H1 (cell line): ENCODE measurements around the gene KATNAL1. TPM values are rescaled to one million over a fixed set of nuclear protein-coding genes. Genes with fewer than 3 reads are reported as not detected.

Experiments
- CTCF ChIA-PET: fragments of 300-600 bp; sonication (Branson Sonifier 250); formaldehyde crosslinking; loops from one replicate; lab custom pipeline; 2021; ENCODE audit not compliant: partially characterized antibody; lab: Charles Lee
- POLR2A ChIA-PET: fragments of 300-600 bp; sonication (Branson Sonifier 250); formaldehyde crosslinking; loops from one replicate; lab custom pipeline; 2021; ENCODE audit warnings: inconsistent platforms; ENCODE audit not compliant: partially characterized antibody; lab: Charles Lee
- DNase-seq, 2 experiments: peaks; one replicate each; pipeline versions ENCODE4 v3.0.0 to v3.0.0-alpha.2; 2010 to 2022; ENCODE audit warnings: low spot score in 2 of 2, low read depth in 1 of 2, mixed read lengths in 1 of 2
- FAIRE-seq: peaks from 2 replicates; lab custom pipeline; 2011; peaks lifted over from hg19 to GRCh38; lab: Jason Lieb, UNC
- H2AFZ ChIP-seq: 2 replicates; pipeline ENCODE4 v1.8.1; 2012; ENCODE audit warnings: low read length, inconsistent platforms
- H2AK5ac ChIP-seq: 2 replicates; pipeline ENCODE4 v1.6.1; 2013; ENCODE audit warnings: low read depth, low read length
- H2BK120ac ChIP-seq: replicated peaks from 2 replicates; pipeline ENCODE3; 2013; ENCODE audit warnings: low read depth, low read length, inconsistent platforms
- H2BK12ac ChIP-seq: 2 replicates; pipeline ENCODE4 v1.6.1; 2013; ENCODE audit warnings: low read depth, low read length
- H2BK15ac ChIP-seq: 2 replicates; pipeline ENCODE4 v1.6.1; 2013; ENCODE audit warnings: low read length
- H2BK20ac ChIP-seq: 2 replicates; pipeline ENCODE4 v1.6.1; 2013; ENCODE audit warnings: low read length
- H2BK5ac ChIP-seq: 2 replicates; pipeline ENCODE4 v1.6.1; 2013; ENCODE audit warnings: low read depth, low read length
- H3K14ac ChIP-seq: 2 replicates; pipeline ENCODE4 v1.6.1; 2013; ENCODE audit warnings: inconsistent platforms; ENCODE audit not compliant: insufficient read length
- H3K18ac ChIP-seq: 2 replicates; pipeline ENCODE4 v1.6.1; 2013; ENCODE audit warnings: low read length; ENCODE audit errors: extremely low read depth
- H3K23ac ChIP-seq: 2 replicates; pipeline ENCODE4 v1.6.1; 2013; ENCODE audit warnings: inconsistent platforms; ENCODE audit not compliant: insufficient read length
- H3K23me2 ChIP-seq: 2 replicates; pipeline ENCODE4 v1.6.1; 2013; ENCODE audit warnings: low read depth, low read length
- H3K27ac ChIP-seq: 2 replicates; pipeline ENCODE4 v1.6.1; 2011; ENCODE audit warnings: low read depth, low read length, inconsistent platforms
- H3K27me3 ChIP-seq, 4 experiments: replicated peaks in 1 of 4; 1 replicate in 1 of 4; 2 replicates in 3 of 4; pipeline versions ENCODE4 v1.6.1 to v1.8.1; 2011 to 2013; ENCODE audit warnings: low read length in 3 of 4, mild to moderate bottlenecking in 3 of 4, inconsistent platforms in 2 of 4, mixed read lengths in 2 of 4, moderate library complexity in 1 of 4; ENCODE audit not compliant: control insufficient read depth in 3 of 4, insufficient read depth in 3 of 4; ENCODE audit errors: extremely low read depth in 1 of 4
- H3K36me3 ChIP-seq, 4 experiments: 2 replicates each; pipeline versions ENCODE4 v1.6.1 to v1.8.1; 2011 to 2013; ENCODE audit warnings: mild to moderate bottlenecking in 4 of 4, low read length in 3 of 4, moderate library complexity in 2 of 4, control low read depth in 1 of 4, inconsistent platforms in 1 of 4; ENCODE audit not compliant: insufficient read depth in 4 of 4, control insufficient read depth in 2 of 4
- H3K4ac ChIP-seq: replicated peaks from 2 replicates; pipeline ENCODE3; 2013; ENCODE audit warnings: low read length, low read depth, mixed read lengths, inconsistent platforms; ENCODE audit not compliant: insufficient read length
- H3K4me1 ChIP-seq, 4 experiments: replicated peaks in 1 of 4; 1 replicate in 1 of 4; 2 replicates in 3 of 4; pipeline versions ENCODE4 v1.6.1 to v1.8.1; 2011 to 2013; ENCODE audit warnings: low read length in 3 of 4, inconsistent platforms in 2 of 4, mixed read lengths in 1 of 4; ENCODE audit not compliant: insufficient read depth in 4 of 4, control insufficient read depth in 3 of 4
- H3K4me2 ChIP-seq, 2 experiments: 2 replicates each; pipeline versions ENCODE4 v1.6.1 to v1.8.1; 2011 to 2013; ENCODE audit warnings: low read depth in 2 of 2, low read length in 2 of 2, control low read depth in 1 of 2, inconsistent platforms in 1 of 2, mild to moderate bottlenecking in 1 of 2; ENCODE audit not compliant: insufficient read depth in 1 of 2
- H3K4me3 ChIP-seq, 4 experiments: fragments of 200-600, 300-600 bp in 1 of 4; sonication (generic), shearing (Covaris generic), sonication (Bioruptor Twin) in 1 of 4; 2 replicates each; pipeline versions ENCODE4 v1.5.1 to v1.8.1; 2011 to 2016; ENCODE audit warnings: low read length in 4 of 4, low read depth in 3 of 4, control low read depth in 2 of 4, inconsistent platforms in 2 of 4, mild to moderate bottlenecking in 2 of 4, mixed read lengths in 1 of 4, moderate library complexity in 1 of 4; ENCODE audit not compliant: insufficient read depth in 2 of 4; ENCODE audit errors: extremely low read depth in 1 of 4
- H3K56ac ChIP-seq: replicated peaks from 2 replicates; pipeline ENCODE3; 2013; ENCODE audit warnings: low read depth, mild to moderate bottlenecking, mixed read lengths, low read length, inconsistent platforms; ENCODE audit not compliant: insufficient read length
- H3K79me1 ChIP-seq: 2 replicates; pipeline ENCODE4 v1.6.1; 2013; ENCODE audit warnings: low read depth, low read length, control low read depth
- H3K79me2 ChIP-seq, 2 experiments: 2 replicates each; pipeline versions ENCODE4 v1.6.1 to v1.8.1; 2012 to 2013; ENCODE audit warnings: low read length in 2 of 2, mild to moderate bottlenecking in 2 of 2, inconsistent platforms in 1 of 2; ENCODE audit not compliant: insufficient read depth in 2 of 2, control insufficient read depth in 1 of 2
- H3K9ac ChIP-seq, 4 experiments: replicated peaks in 1 of 4; 1 replicate in 1 of 4; 2 replicates in 3 of 4; pipeline versions ENCODE4 v1.6.1 to v1.8.1; 2011 to 2013; ENCODE audit warnings: low read depth in 3 of 4, low read length in 3 of 4, control low read depth in 2 of 4, mild to moderate bottlenecking in 2 of 4, moderate library complexity in 2 of 4, inconsistent platforms in 1 of 4; ENCODE audit errors: extremely low read depth in 1 of 4
- H3K9me3 ChIP-seq, 2 experiments: 2 replicates each; pipeline versions ENCODE4 v1.6.1 to v1.8.1; 2012 to 2013; ENCODE audit warnings: mild to moderate bottlenecking in 2 of 2, moderate library complexity in 2 of 2, control low read depth in 1 of 2, inconsistent platforms in 1 of 2, low read depth in 1 of 2, low read length in 1 of 2, mixed read lengths in 1 of 2; ENCODE audit not compliant: insufficient read depth in 2 of 2
- H4K20me1 ChIP-seq, 2 experiments: replicated peaks in 1 of 2; 2 replicates each; pipeline versions ENCODE3 to v1.8.1; 2011 to 2013; ENCODE audit warnings: inconsistent platforms in 2 of 2, low read length in 2 of 2, mild to moderate bottlenecking in 1 of 2; ENCODE audit not compliant: insufficient read depth in 2 of 2, control insufficient read depth in 1 of 2
- H4K5ac ChIP-seq: 2 replicates; pipeline ENCODE4 v1.6.1; 2013; ENCODE audit warnings: low read length, low read depth, mixed read lengths, inconsistent platforms; ENCODE audit not compliant: insufficient read length
- H4K8ac ChIP-seq: 2 replicates; pipeline ENCODE4 v1.8.0; 2013; ENCODE audit warnings: mild to moderate bottlenecking, moderate library complexity, low read length, inconsistent platforms; ENCODE audit not compliant: insufficient read depth; ENCODE audit errors: extremely low read depth
- H4K91ac ChIP-seq: replicated peaks from 2 replicates; pipeline ENCODE3; 2013; ENCODE audit warnings: low read length, mixed read lengths, inconsistent platforms; ENCODE audit not compliant: insufficient read length
- E2F6 ChIP-seq: IDR thresholded peaks from 2 replicates; pipeline ENCODE4 v1.6.1; 2012; ENCODE audit warnings: inconsistent platforms
- EP300 ChIP-seq, 2 experiments: IDR thresholded peaks; 1 replicate in 1 of 2; 2 replicates in 1 of 2; pipeline ENCODE4 v1.6.1; 2011 to 2012; ENCODE audit warnings: low read depth in 2 of 2, low read length in 2 of 2, mild to moderate bottlenecking in 2 of 2, borderline replicate concordance in 1 of 2, inconsistent platforms in 1 of 2, moderate library complexity in 1 of 2
- JUND ChIP-seq: IDR thresholded peaks from 2 replicates; pipeline ENCODE4 v1.6.1; 2011; ENCODE audit warnings: mild to moderate bottlenecking, improper control_type of control experiment, low read length
- PHF8 ChIP-seq: fragments of 200-600 bp; sonication (generic); conservative IDR thresholded peaks from 2 replicates; pipeline ENCODE4 v1.7.1; 2012; ENCODE audit warnings: low read depth, mild to moderate bottlenecking, inconsistent platforms, low read length, moderate library complexity
- POU5F1 ChIP-seq: IDR thresholded peaks from 2 replicates; pipeline ENCODE4 v1.6.1; 2011; ENCODE audit warnings: low read depth, mild to moderate bottlenecking, low read length, moderate library complexity
- RFX5 ChIP-seq: IDR thresholded peaks from 2 replicates; pipeline ENCODE4 v1.6.1; 2011; ENCODE audit warnings: low read depth, low read length, improper control_type of control experiment, borderline replicate concordance
- SP2 ChIP-seq: IDR thresholded peaks from 2 replicates; pipeline ENCODE4 v1.6.1; 2012; ENCODE audit warnings: mild to moderate bottlenecking, low read length, inconsistent platforms
- WGBS, 2 experiments: shearing (Covaris generic) in 1 of 2; methylation state at CpG; one replicate each; pipeline versions ENCODE4 v1.1.6 to v1.1.7; 2013 to 2015; ENCODE audit warnings: low lambda C conversion rate in 2 of 2, mixed read lengths in 2 of 2, inconsistent platforms in 1 of 2, low coverage in 1 of 2, missing lambda C conversion rate in 1 of 2; ENCODE audit not compliant: insufficient replicate concordance in 2 of 2, insufficient coverage in 1 of 2, insufficient read length in 1 of 2; ENCODE audit errors: extremely low coverage in 1 of 2, missing lambda C conversion rate in 1 of 2; 5-methylcytosine and 5-hydroxymethylcytosine counted together
- polyA plus RNA-seq, 7 experiments: library from polyadenylated mRNA; depleted of rRNA in 3 of 7; stranded (reverse) in 5 of 7; unstranded in 2 of 7; fragments of >200 nt in 5 of 7; fragments of 200-250 nt in 2 of 7; gene quantifications; 1 replicate in 5 of 7; 2 replicates in 1 of 7; 4 replicates in 1 of 7; pipeline versions ENCODE4 v1.2.1 to v1.2.3, GENCODE V29; 2011 to 2013; ENCODE audit warnings: missing spikeins in 2 of 7, mixed read lengths in 2 of 7
- total RNA-seq: library from RNA; stranded (reverse); fragmentation: NEBNext Ultra II Directional; extraction: Animal tissue kit (Norgen Biotek cat#: 25700); gene quantifications from 2 replicates; pipeline ENCODE4 v1.2.1, GENCODE V29; 2021

Gene KATNAL1
- total and polyA plus RNA-seq, 2 of the 8 experiments (the other 6 are each of a cell fraction or from before 2014, with no cell fraction given): 4.0 to 13.2 TPM

- H3K14ac ChIP-seq: no peak overlapping the region
- DNase-seq (no peak), FAIRE-seq (no peak)
- no peaks in the 10 kb centered on the region for H3K27me3 ChIP-seq
- H3K23ac ChIP-seq: no peak overlapping the region
- H2AFZ ChIP-seq: no peak overlapping the region
- no peaks in the 10 kb centered on the region for H3K23me2 ChIP-seq
- H3K79me2 ChIP-seq: no peaks in the 10 kb centered on the region
- H2BK120ac ChIP-seq: no peak overlapping the region
- no peak overlapping the region for H3K9ac ChIP-seq
- no peak overlapping the region for H3K4me3 ChIP-seq
- peaks cover 0 to 4% of the 10 kb centered on the region in 2 experiments; a peak in 1 of 4 replicates for H3K9me3 ChIP-seq
- H4K5ac ChIP-seq: no peak overlapping the region
- POLR2A ChIA-PET: no interaction called here
- no peak overlapping the region for H2BK15ac ChIP-seq
- H2BK5ac ChIP-seq: no peak overlapping the region
- no peak overlapping the region for H2BK12ac ChIP-seq
- no peaks in the 10 kb centered on the region for H4K20me1 ChIP-seq
- no peak overlapping the region for H3K18ac ChIP-seq
- H3K79me1 ChIP-seq: no peaks in the 10 kb centered on the region
- H4K91ac ChIP-seq: no peak overlapping the region
- H3K56ac ChIP-seq: no peak overlapping the region
- H3K4ac ChIP-seq: no peak overlapping the region
- no peaks in the 10 kb centered on the region; a peak in 1 of 8 replicates for H3K36me3 ChIP-seq
- H3K4me2 ChIP-seq: no peak overlapping the region
- CTCF ChIA-PET: interaction anchor here (0.7 kb wide), 1 partner anchor 9 kb away, joined by 3 read pairs; no protein-coding TSS in a partner anchor
- no peaks in the 10 kb centered on the region; a peak in 2 of 7 replicates for H3K4me1 ChIP-seq
- H2AK5ac ChIP-seq: no peak overlapping the region
- 94% methylated on average over 7 of the region's 7 CpGs; no CpG with 5 or more reads in 1 of the 2 experiments for WGBS, 2 experiments
- no peak overlapping the region for H4K8ac ChIP-seq
- H2BK20ac ChIP-seq: no peak overlapping the region
- no peak overlapping the region for H3K27ac ChIP-seq
- TF ChIP-seq PHF8: no peak
- TF ChIP-seq JUND: no peak
- TF ChIP-seq POU5F1: no peak
- no peak for TF ChIP-seq SP2
- TF ChIP-seq E2F6: no peak
- TF ChIP-seq EP300 (IDR thresholded peaks at IDR 0.05; ENCODE audit: borderline replicate concordance in 1 of 2, low read depth in 2 of 2, low read length in 2 of 2): no peak
- TF ChIP-seq RFX5: no peak
Measured at GRCh38 chr13:30322428-30322827, 15.1 kb upstream of the KATNAL1 start.
